ENCODE measurements around the gene KRT35.

The KRT35 gene

GRCh38 chr17:41464682-41465081 is 16.3 kb downstream of the KRT35 start:
- no peak for FAIRE-seq
- no peak for TF ChIP-seq POLR2A (IDR thresholded peaks at IDR 0.05; ENCODE audit: low read depth, low read length)
- no peak for TF ChIP-seq POLR2AphosphoS5 (IDR thresholded peaks at IDR 0.05; ENCODE audit: low read depth, low read length)
- TF ChIP-seq TAF1 (IDR thresholded peaks at IDR 0.05; ENCODE audit: borderline replicate concordance, low read depth, low read length): no peak
- no peak for DNase-seq (ENCODE audit: insufficient read length)

GRCh38 chr17:41464173-41464572 is 16.8 kb downstream of the KRT35 start:
- no peak for DNase-seq (ENCODE audit: insufficient read length)
- TF ChIP-seq TAF1 (IDR thresholded peaks at IDR 0.05; ENCODE audit: borderline replicate concordance, low read depth, low read length) (no peak), POLR2AphosphoS5 (IDR thresholded peaks at IDR 0.05; ENCODE audit: low read depth, low read length) (no peak), POLR2A (IDR thresholded peaks at IDR 0.05; ENCODE audit: low read depth, low read length) (no peak)

GRCh38 chr17:41463746-41464145 is 17.2 kb downstream of the KRT35 start:
- TF ChIP-seq POLR2AphosphoS5 (IDR thresholded peaks at IDR 0.05; ENCODE audit: low read depth, low read length) (no peak), POLR2A (IDR thresholded peaks at IDR 0.05; ENCODE audit: low read depth, low read length) (no peak)
- FAIRE-seq: no peak
- DNase-seq (ENCODE audit: insufficient read length): no peak

More at GRCh38 chr17:41464173-41464572, 16.8 kb downstream of the KRT35 start:
- FAIRE-seq: no peak

DNA sequence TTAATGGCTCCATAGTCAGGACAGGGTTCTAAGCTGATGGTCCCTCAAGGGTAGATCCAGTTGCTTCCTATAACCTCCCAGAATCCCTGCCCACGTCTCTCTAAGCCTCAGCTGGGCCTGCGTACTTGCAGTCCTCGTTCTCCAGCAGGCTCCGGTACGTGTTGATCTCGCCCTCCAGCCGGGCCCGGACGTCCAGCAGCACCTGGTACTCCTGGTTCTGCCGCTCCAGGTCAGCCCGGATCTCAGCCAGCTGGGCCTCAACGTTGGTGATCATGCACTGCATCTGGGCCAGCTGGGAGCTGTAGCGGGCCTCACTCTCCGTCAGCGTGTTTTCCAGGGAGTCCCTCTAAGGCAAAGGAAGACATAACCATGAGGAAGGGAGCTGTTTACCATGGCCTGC is 18.2 kb downstream of the KRT35 start:
- no peak for FAIRE-seq
- TF ChIP-seq POLR2A (IDR thresholded peaks at IDR 0.05; ENCODE audit: low read depth, low read length) (no peak), POLR2AphosphoS5 (IDR thresholded peaks at IDR 0.05; ENCODE audit: low read depth, low read length) (no peak), TAF1 (IDR thresholded peaks at IDR 0.05; ENCODE audit: borderline replicate concordance, low read depth, low read length) (no peak)
- no peak for DNase-seq (ENCODE audit: insufficient read length)

DNA sequence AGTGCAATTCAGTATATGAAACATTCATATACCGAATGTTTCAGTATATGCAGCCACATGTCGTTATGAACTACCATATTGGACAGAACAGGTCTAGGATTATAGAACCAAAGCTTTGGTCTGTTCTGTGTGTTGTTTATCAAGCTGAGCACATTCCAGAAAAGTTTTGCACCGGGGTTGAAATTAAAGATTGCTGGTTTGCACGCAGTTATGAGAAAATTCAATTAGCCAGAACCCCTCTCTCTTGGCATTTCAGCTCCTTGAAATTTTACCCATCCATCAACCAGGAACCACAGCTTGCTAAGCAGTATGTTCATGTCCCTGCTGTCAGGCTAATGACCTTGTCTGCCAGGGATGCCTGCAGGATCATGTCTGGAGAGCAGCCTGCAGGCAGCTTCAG is 23.3 kb downstream of the KRT35 start:
- DNase-seq (ENCODE audit: insufficient read length): no peak
- no peak for FAIRE-seq
- TF ChIP-seq POLR2A (IDR thresholded peaks at IDR 0.05; ENCODE audit: low read depth, low read length) (no peak), POLR2AphosphoS5 (IDR thresholded peaks at IDR 0.05; ENCODE audit: low read depth, low read length) (no peak), TAF1 (IDR thresholded peaks at IDR 0.05; ENCODE audit: borderline replicate concordance, low read depth, low read length) (no peak)

- TF ChIP-seq POLR2AphosphoS5 (IDR thresholded peaks at IDR 0.05; ENCODE audit: low read depth, low read length) (no peak), POLR2A (IDR thresholded peaks at IDR 0.05; ENCODE audit: low read depth, low read length) (no peak), TAF1 (IDR thresholded peaks at IDR 0.05; ENCODE audit: borderline replicate concordance, low read depth, low read length) (no peak)
- no peak for DNase-seq (ENCODE audit: insufficient read length)
- FAIRE-seq: no peak
Measured at GRCh38 chr17:41456204-41456603, 24.7 kb downstream of the KRT35 start.

DNA sequence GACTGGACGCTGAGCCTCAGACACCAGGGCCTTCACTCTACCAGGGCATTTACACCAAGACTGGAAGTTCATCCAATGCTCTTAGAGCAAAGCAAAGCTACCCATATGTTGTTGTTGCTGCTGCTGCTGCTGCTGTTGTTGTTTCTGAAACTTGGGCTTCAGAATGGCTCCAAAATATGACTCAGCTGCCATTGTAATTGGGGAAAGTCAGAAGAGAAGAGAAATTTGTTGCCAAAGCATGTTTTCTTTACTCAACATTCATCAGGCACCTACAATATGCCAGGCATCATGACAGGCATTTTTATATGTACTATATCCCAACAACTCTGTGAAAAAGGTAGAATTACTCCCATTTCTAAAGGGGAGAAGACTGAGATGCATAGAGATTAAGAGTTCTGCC is 25.7 kb downstream of the KRT35 start:
- FAIRE-seq (no peak), DNase-seq (ENCODE audit: insufficient read length) (no peak)
- no peak for TF ChIP-seq POLR2AphosphoS5 (IDR thresholded peaks at IDR 0.05; ENCODE audit: low read depth, low read length)
- no peak for TF ChIP-seq POLR2A (IDR thresholded peaks at IDR 0.05; ENCODE audit: low read depth, low read length)
- TF ChIP-seq TAF1 (IDR thresholded peaks at IDR 0.05; ENCODE audit: borderline replicate concordance, low read depth, low read length): no peak

- no peak for FAIRE-seq
- no peak for DNase-seq (ENCODE audit: insufficient read length)
- no peak for TF ChIP-seq TAF1 (IDR thresholded peaks at IDR 0.05; ENCODE audit: borderline replicate concordance, low read depth, low read length)
- TF ChIP-seq POLR2AphosphoS5 (IDR thresholded peaks at IDR 0.05; ENCODE audit: low read depth, low read length): no peak
- no peak for TF ChIP-seq POLR2A (IDR thresholded peaks at IDR 0.05; ENCODE audit: low read depth, low read length)
Measured at GRCh38 chr17:41453066-41453465, 27.9 kb downstream of the KRT35 start.

- FAIRE-seq (no peak), DNase-seq (ENCODE audit: insufficient read length) (no peak)
- TF ChIP-seq POLR2A (IDR thresholded peaks at IDR 0.05; ENCODE audit: low read depth, low read length) (no peak), POLR2AphosphoS5 (IDR thresholded peaks at IDR 0.05; ENCODE audit: low read depth, low read length) (no peak), TAF1 (IDR thresholded peaks at IDR 0.05; ENCODE audit: borderline replicate concordance, low read depth, low read length) (no peak)
Measured at GRCh38 chr17:41452281-41452680, 28.7 kb downstream of the KRT35 start.

DNA sequence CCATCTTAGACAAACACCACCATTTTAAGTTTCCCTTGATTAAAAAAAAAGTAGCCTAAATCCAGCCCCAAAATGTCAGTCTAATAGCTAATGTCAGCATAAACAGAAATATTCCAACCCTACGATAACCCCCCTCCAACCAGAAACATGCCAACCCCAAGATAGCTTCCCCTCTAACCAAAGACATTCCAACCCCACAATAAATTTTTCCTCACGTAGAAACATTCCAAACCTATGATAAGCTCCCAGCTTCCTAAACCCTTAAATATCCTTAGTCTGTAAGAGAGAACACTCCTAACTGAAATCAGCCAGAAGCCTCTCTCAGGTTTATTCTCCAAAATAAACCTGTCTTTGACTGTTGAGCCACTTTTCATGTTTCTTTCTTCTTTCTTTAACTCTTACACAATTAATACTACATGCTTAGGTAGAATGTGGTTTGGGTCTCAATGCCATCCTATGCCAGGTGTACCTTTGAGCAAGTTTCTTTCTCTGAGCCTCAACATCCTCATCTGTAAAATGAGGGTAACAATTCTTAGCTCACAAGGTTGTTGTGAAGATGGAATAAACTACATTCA is 29.7 kb downstream of the KRT35 start:
- no peak for FAIRE-seq
- DNase-seq (ENCODE audit: insufficient read length): no peak
- TF ChIP-seq TAF1 (IDR thresholded peaks at IDR 0.05; ENCODE audit: borderline replicate concordance, low read depth, low read length) (no peak), POLR2AphosphoS5 (IDR thresholded peaks at IDR 0.05; ENCODE audit: low read depth, low read length) (no peak), POLR2A (IDR thresholded peaks at IDR 0.05; ENCODE audit: low read depth, low read length) (no peak)

DNA sequence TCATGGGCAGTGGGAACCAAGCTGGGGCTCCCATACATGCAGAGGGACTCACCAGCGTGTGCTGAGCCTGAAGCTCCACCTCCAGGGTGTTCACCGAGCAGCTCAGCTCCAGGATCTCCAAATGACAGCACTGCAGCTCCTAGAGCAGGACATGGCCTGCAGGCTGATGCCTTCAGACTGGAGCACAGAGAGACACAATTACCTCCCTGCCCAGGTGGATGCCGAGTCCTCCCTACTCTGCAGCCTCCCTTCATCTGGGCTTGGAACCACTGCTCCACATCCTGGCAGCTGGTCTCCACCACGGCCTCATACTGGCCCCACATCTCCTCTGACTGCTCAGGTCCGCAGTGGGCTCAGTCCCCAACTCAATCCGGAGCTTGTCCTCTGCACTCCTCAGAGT is 31.9 kb downstream of the KRT35 start:
- TF ChIP-seq TAF1 (IDR thresholded peaks at IDR 0.05; ENCODE audit: borderline replicate concordance, low read depth, low read length) (no peak), POLR2AphosphoS5 (IDR thresholded peaks at IDR 0.05; ENCODE audit: low read depth, low read length) (no peak), POLR2A (IDR thresholded peaks at IDR 0.05; ENCODE audit: low read depth, low read length) (no peak)
- DNase-seq (ENCODE audit: insufficient read length) (no peak), FAIRE-seq (no peak)

DNA sequence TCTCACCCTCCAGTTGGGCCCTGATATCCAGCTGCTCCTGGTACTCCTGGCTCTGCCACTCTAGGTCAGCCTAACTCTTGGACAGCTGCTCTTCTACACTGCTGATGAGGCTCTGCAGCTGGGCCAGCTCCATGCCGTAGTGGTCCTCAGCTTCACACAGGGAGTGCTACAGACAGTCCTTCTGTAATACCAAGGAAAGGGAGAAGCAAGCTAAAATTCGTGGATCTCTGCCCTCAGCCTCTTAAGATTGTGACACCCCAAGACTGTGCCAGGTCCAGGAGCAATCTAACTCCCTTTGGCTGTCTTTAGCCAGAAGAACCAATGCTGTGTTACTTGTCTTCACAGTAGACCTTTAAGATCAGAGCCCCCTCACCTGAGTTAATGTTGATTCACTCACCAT is 32.4 kb downstream of the KRT35 start:
- TF ChIP-seq POLR2AphosphoS5 (IDR thresholded peaks at IDR 0.05; ENCODE audit: low read depth, low read length): no peak
- TF ChIP-seq TAF1 (IDR thresholded peaks at IDR 0.05; ENCODE audit: borderline replicate concordance, low read depth, low read length): no peak
- TF ChIP-seq POLR2A (IDR thresholded peaks at IDR 0.05; ENCODE audit: low read depth, low read length): no peak
- no peak for DNase-seq (ENCODE audit: insufficient read length)
- no peak for FAIRE-seq

GRCh38 chr17:41446806-41447205 is 34.1 kb downstream of the KRT35 start:
- no peak for DNase-seq (ENCODE audit: insufficient read length)
- no peak for FAIRE-seq
- TF ChIP-seq POLR2AphosphoS5 (IDR thresholded peaks at IDR 0.05; ENCODE audit: low read depth, low read length) (no peak), TAF1 (IDR thresholded peaks at IDR 0.05; ENCODE audit: borderline replicate concordance, low read depth, low read length) (no peak), POLR2A (IDR thresholded peaks at IDR 0.05; ENCODE audit: low read depth, low read length) (no peak)

Measured in GM12892 (cell line).